Endothelial cell (in vitro differentiated cells): ENCODE data around the gene RTN4R. TPM values are rescaled to one million over a fixed set of nuclear protein-coding genes. Genes with fewer than 3 reads are reported as not detected.
"Not testable (repeated sequence)": the region's sequence is repeated elsewhere in the genome, so short reads cannot be mapped to it uniquely, and the experiment has no call there.

ENCODE experiments used
- DNase-seq: peaks from one replicate; pipeline ENCODE4 v3.0.0; 2021; ENCODE audit warnings: low spot score
- H3K27ac Mint-ChIP-seq: one replicate; pipeline ENCODE4 v1.8.0; 2021; ENCODE audit warnings: mixed read lengths, inconsistent platforms; ENCODE audit not compliant: unreplicated experiment
- H3K27me3 Mint-ChIP-seq: one replicate; pipeline ENCODE4 v1.8.0; 2021; ENCODE audit warnings: mild to moderate bottlenecking, moderate library complexity, mixed read lengths, inconsistent platforms; ENCODE audit not compliant: unreplicated experiment
- H3K36me3 Mint-ChIP-seq: one replicate; pipeline ENCODE4 v1.8.0; 2021; ENCODE audit warnings: mild to moderate bottlenecking, low read depth, mixed read lengths, inconsistent platforms; ENCODE audit not compliant: unreplicated experiment
- H3K4me1 Mint-ChIP-seq: one replicate; pipeline ENCODE4 v1.8.0; 2021; ENCODE audit warnings: mild to moderate bottlenecking, mixed read lengths, inconsistent platforms; ENCODE audit not compliant: unreplicated experiment
- H3K4me3 Mint-ChIP-seq: one replicate; pipeline ENCODE4 v1.8.0; 2021; ENCODE audit warnings: mild to moderate bottlenecking, mixed read lengths, inconsistent platforms; ENCODE audit not compliant: unreplicated experiment
- H3K9me3 Mint-ChIP-seq: one replicate; pipeline ENCODE4 v1.8.0; 2021; ENCODE audit warnings: mixed read lengths, inconsistent platforms; ENCODE audit not compliant: unreplicated experiment
- total RNA-seq: library from RNA; stranded (reverse); fragmentation: NEBNext Ultra II Directional; extraction: Animal tissue kit (Norgen Biotek cat#: 25700); gene quantifications from one replicate; pipeline ENCODE4 v1.2.1, GENCODE V29; 2021; ENCODE audit not compliant: unreplicated experiment
- TF ChIP-seq, protein P1 (sequence below): fragments of 200-600 bp; sonication (generic); IDR thresholded peaks from one replicate; pipeline ENCODE4 v1.5.0; 2021; ENCODE audit warnings: antibody characterized with exemption; ENCODE audit not compliant: unreplicated experiment

RTN4R gene
- total RNA-seq, 1 donor from 2014 or later, result 19.0 TPM

DNA sequence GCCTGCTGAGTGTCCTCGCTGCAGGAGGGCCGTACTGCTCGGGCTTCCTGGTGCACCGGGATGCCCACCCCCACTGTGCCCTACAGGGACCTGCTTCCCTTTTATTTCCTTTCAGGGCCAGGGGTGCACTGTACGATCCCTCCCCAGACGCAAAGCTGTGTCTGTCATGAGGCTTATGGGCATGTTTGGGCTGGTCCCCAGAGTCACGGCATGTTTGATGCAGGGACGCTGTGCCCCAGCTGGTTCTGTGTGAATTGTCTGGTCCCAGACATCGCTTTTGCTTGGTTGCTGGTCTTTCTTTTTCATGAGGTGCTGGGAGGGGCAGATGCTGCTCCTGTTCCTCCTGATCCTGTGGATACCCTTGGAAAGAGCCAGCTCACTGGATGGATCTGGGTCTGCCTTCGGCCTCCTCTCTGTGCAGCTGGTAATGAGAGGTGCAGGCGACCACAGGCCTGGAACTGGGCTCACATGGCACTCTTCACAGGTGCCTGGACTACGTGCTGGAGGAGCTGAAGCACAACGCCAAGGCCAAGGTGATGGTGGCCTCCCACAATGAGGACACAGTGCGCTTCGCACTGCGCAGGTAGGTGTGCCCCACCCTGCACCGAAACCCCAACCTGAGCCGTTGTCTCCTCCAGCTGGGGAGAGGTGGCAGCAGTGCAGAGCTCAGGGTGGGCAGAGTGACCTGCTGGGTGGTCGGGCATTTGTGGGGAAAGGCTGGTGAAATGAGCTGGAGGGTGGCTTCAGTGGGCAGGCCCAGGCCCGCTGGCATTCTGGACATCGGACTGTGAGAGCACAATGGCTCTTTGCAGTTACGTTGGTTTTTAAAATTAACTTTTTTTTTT lies 40.9 kb upstream of the RTN4R start:
- not testable (repeated sequence) for H3K27me3 Mint-ChIP-seq, H3K27ac Mint-ChIP-seq, H3K36me3 Mint-ChIP-seq, DNase-seq, H3K9me3 Mint-ChIP-seq, H3K4me3 Mint-ChIP-seq, H3K4me1 Mint-ChIP-seq

DNA sequence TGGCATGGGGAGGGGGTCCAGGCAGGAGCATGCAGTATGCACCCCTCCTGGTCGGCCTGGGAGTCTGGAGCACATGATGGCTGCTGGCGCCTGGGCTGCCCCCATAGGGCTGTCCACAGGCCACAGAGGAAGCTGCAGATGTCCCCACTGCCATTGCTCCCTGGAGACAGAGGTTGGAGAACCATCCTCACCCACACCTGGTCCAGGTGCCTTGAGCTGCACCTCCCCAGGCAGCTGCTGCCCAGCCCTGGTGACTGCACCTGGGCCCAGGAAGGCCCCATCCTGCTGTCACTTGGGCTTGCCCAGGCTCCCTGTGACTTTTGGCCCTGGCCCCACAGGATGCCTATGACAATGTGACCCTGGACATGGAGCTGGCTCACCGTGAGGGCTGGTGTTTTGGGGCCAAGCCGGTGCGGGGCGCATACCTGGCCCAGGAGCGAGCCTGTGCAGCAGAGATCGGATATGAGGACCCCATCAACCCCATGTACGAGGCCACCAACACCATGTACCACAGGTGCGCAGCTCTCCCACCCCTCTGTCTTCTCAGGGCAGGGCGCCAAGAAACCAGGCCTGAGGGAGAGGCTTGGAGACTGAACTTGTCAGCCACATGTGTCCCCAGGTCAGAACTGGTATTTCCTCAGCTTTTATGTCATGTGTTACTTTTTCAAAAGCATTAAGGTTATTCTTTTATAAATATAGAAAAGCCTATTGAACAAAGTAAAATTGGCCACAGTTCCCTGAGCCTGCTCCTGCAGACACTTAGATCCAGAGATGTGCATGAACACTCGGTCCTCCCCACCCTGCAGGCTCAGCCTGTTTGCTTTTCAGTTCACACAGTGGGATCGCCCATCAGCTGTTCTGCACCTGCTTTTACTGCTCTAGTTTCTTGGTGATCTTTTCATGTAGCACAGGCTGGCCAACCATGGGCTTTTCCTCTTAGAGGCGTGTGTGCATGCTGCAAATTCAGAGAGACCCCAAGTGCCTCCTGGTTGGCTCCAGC lies 39.6 kb upstream of the RTN4R start:
- H3K36me3 Mint-ChIP-seq, H3K4me3 Mint-ChIP-seq, H3K9me3 Mint-ChIP-seq, DNase-seq, H3K27me3 Mint-ChIP-seq, H3K4me1 Mint-ChIP-seq, H3K27ac Mint-ChIP-seq: not testable (repeated sequence)

DNA sequence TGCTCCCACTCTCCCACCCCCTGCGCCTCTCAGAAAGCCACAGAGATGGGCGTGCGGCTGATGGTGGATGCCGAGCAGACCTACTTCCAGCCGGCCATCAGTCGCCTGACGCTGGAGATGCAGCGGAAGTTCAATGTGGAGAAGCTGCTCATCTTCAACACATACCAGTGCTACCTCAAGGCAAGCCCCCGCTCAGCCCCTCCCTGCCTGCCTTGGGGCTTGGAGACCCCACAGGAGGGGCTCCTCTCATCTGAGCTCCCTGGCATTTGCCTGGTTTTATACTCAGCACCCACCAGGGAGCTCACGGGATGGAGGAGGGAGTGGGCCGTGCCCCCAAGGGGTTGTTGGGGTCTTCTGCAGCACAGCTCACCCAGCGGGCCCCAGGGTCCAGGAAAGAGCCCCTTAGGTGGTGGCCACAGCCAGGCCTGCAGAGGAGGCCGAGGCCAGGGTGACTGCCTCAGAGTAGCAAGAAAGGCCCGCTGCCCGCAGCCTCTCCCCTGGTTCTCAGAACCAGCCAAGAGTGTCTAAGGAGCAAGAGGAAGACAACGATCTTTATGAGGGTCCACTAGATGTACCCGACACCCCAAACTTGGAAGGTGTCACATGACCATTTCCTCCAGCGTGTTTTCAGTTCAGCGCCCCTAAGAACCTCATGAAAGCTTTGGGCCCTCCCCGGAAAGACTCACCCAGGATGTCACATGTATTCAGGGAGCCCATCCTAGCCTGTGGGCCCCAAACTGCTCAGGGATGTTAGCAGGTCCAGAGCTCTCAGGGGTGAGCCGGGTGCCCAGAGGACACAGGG lies 38.7 kb upstream of the RTN4R start:
- not testable (repeated sequence) for H3K27ac Mint-ChIP-seq, H3K4me3 Mint-ChIP-seq, DNase-seq, H3K36me3 Mint-ChIP-seq, H3K4me1 Mint-ChIP-seq, H3K9me3 Mint-ChIP-seq, H3K27me3 Mint-ChIP-seq

DNA sequence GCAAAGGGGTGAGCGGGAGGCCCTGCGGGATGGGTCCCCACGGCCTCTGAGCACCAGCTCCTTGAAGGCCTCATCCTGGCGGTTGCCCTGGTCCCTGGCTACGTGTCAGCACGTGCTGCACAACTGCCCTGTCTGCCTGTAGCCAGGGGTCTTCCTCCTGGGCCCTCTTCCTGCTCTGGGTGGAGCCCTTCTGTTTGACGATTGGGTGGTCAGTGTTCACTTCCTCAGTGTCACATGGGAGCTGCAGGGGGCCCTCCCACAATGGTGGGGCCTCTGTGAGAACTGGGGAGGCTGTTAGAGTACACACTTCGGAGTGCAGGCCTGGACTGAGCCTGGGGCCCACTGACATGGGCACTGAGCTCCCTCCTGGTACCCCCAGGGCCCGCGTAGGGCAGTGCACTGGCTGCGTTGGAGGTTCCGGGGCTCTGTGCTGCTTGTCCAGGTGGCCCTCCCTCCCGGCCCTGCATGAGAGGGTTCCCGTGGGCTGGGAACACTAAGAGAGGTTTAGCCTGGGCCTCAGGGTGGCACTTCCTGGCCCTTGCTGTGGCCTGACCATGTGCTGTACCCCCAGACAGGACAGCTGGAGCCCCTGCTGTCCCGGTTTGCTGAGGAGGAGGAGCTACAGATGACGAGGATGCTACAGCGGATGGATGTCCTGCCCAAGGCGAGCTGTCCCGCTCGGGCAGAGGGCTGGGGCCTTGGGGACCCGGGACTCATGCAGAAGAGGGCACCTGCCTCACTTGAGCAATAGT lies 38.0 kb upstream of the RTN4R start:
- no peak overlapping the region for H3K4me3 Mint-ChIP-seq
- no peak for DNase-seq
- no peak overlapping the region for H3K27ac Mint-ChIP-seq
- H3K4me1 Mint-ChIP-seq, result no peaks in the 10 kb centered on the region
- peaks cover 6% of the 10 kb centered on the region for H3K27me3 Mint-ChIP-seq
- H3K36me3 Mint-ChIP-seq, result no peaks in the 10 kb centered on the region
- TF ChIP-seq, protein P1, sequence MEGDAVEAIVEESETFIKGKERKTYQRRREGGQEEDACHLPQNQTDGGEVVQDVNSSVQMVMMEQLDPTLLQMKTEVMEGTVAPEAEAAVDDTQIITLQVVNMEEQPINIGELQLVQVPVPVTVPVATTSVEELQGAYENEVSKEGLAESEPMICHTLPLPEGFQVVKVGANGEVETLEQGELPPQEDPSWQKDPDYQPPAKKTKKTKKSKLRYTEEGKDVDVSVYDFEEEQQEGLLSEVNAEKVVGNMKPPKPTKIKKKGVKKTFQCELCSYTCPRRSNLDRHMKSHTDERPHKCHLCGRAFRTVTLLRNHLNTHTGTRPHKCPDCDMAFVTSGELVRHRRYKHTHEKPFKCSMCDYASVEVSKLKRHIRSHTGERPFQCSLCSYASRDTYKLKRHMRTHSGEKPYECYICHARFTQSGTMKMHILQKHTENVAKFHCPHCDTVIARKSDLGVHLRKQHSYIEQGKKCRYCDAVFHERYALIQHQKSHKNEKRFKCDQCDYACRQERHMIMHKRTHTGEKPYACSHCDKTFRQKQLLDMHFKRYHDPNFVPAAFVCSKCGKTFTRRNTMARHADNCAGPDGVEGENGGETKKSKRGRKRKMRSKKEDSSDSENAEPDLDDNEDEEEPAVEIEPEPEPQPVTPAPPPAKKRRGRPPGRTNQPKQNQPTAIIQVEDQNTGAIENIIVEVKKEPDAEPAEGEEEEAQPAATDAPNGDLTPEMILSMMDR, result no peak
- no peaks in the 10 kb centered on the region for H3K9me3 Mint-ChIP-seq

DNA sequence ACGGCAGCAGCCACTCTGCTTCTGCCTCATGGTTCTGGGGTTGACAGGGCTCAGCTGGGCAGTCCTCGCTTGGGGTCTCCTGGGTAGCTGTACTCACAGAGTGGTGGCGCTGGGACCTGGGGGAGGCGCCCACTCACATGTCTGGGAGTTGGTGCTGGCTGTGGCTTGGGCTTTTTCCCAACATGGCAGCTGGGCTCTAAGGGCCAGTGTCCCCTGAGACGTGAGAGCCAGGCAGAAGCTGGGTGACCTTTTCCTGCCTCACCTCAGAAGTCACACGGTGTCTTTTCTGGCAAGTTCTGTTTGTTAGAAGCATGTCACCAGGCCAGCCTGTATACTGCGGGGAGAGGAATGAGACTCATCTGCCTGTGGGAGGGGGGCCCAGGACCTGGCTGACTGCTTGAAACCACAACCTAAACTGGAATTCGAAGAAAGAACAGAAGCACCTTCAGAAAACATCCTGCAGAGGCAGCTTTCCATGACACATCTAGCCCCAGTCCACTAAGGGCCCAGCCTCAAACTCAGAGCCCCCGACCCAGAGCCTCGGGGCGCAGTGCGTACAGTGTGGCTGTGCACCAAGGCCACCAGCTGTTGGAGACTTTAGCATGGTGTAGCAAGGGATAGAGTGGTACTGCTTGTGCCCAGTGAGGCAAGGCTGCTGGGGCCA lies 37.2 kb upstream of the RTN4R start:
- not testable (repeated sequence) for H3K9me3 Mint-ChIP-seq, H3K36me3 Mint-ChIP-seq, H3K4me3 Mint-ChIP-seq, DNase-seq, H3K4me1 Mint-ChIP-seq, H3K27me3 Mint-ChIP-seq, H3K27ac Mint-ChIP-seq

DNA sequence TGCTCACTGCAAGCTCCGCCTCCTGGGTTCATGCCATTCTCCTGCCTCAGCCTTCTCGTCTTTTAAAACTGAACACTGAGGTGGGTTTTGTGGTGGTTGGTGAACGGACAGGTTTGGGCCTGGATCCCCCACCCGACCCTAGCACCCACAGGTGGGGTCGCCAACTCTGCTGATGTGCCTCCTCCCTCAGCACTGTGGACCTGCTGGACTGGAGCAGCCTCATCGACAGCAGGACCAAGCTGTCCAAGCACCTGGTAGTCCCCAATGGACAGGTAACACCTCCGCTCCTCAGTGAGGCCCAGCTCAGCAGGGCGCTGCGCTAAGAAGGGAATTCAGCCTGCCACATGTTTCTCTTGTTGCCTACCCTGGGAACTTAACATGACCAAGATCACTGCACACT lies 36.5 kb upstream of the RTN4R start:
- no peak overlapping the region for H3K4me3 Mint-ChIP-seq

DNA sequence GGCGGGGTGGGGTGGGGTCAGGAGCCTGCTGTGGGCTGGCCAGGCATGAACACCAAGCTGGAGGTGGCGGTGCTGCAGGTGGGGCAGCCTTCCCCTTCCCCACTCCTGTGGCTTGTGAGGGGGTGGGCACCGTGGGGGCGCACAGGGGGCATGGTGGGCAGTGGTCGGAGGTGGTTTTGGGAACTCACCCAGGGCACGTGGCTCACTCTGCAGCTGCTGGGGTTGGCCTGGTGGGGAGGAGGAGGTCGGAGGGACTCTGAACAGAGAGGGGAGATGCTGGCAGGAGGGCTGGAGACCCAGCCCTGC lies 35.1 kb upstream of the RTN4R start:
- not testable (repeated sequence) for H3K27ac Mint-ChIP-seq, H3K36me3 Mint-ChIP-seq, DNase-seq, H3K4me3 Mint-ChIP-seq, H3K4me1 Mint-ChIP-seq, H3K27me3 Mint-ChIP-seq, H3K9me3 Mint-ChIP-seq

More for the DNA sequence above, 36.5 kb upstream of the RTN4R start:
- Mint-ChIP-seq H3K9me3 (no peaks in the 10 kb centered on the region), H3K4me1 (no peaks in the 10 kb centered on the region), H3K27me3 (peaks cover 6% of the 10 kb centered on the region), H3K36me3 (no peaks in the 10 kb centered on the region), H3K27ac (no peak overlapping the region)
- TF ChIP-seq, protein P1, result no peak
- no peak for DNase-seq
